NCI-H2196 treated with DMSO at 0.1 percent for 48 hours (cell line): ENCODE measurements around the gene ACAP2.
"Not testable (repeated sequence)": the region's sequence is repeated elsewhere in the genome, so short reads cannot be mapped to it uniquely, and the experiment has no call there.

Experiments used
- DNase-seq: peaks from one replicate; lab custom pipeline; 2025; ENCODE audit not compliant: unreplicated experiment; lab: John Stamatoyannopoulos, UW

ACAP2 gene

GRCh38 chr3:195249057-195249770 lies 193.6 kb downstream of the ACAP2 start:
- no peak for DNase-seq

- no peak for DNase-seq
Measured at GRCh38 chr3:195248281-195248680, 194.5 kb downstream of the ACAP2 start.

- no peak for DNase-seq
Measured at GRCh38 chr3:195247863-195248189, 195.0 kb downstream of the ACAP2 start.

GRCh38 chr3:195247086-195247862 lies 195.5 kb downstream of the ACAP2 start:
- DNase-seq: no peak

- no peak for DNase-seq
Measured at GRCh38 chr3:195246581-195246995, 196.2 kb downstream of the ACAP2 start.

- DNase-seq: no peak
Measured at GRCh38 chr3:195245531-195245951, 197.3 kb downstream of the ACAP2 start.

GRCh38 chr3:195241592-195242355 lies 201.0 kb downstream of the ACAP2 start:
- no peak for DNase-seq

GRCh38 chr3:195240939-195241338 lies 201.9 kb downstream of the ACAP2 start:
- DNase-seq: no peak

- no peak for DNase-seq
Measured at GRCh38 chr3:195240171-195240701, 202.6 kb downstream of the ACAP2 start.

GRCh38 chr3:195239121-195239520 lies 203.7 kb downstream of the ACAP2 start:
- no peak for DNase-seq

- DNase-seq: no peak
Measured at GRCh38 chr3:195238586-195239118, 204.2 kb downstream of the ACAP2 start.

- DNase-seq: no peak
Measured at GRCh38 chr3:195238081-195238571, 204.7 kb downstream of the ACAP2 start.

- DNase-seq: no peak
Measured at GRCh38 chr3:195236801-195237570, 205.8 kb downstream of the ACAP2 start.

GRCh38 chr3:195236076-195236798 lies 206.6 kb downstream of the ACAP2 start:
- DNase-seq: no peak

- no peak for DNase-seq
Measured at GRCh38 chr3:195230244-195230643, 212.6 kb downstream of the ACAP2 start.

GRCh38 chr3:195228886-195229285 lies 213.9 kb downstream of the ACAP2 start:
- DNase-seq: not testable (repeated sequence)

GRCh38 chr3:195227871-195228270 lies 214.9 kb downstream of the ACAP2 start:
- no peak for DNase-seq

- DNase-seq: no peak
Measured at GRCh38 chr3:195226900-195227447, 215.8 kb downstream of the ACAP2 start.

GRCh38 chr3:195226445-195226844 lies 216.4 kb downstream of the ACAP2 start:
- no peak for DNase-seq
